Mesenchymal stem cell (in vitro differentiated cells and primary cell): ENCODE data around the gene PPP1R27.

Experiments used
- DNase-seq: peaks from one replicate; pipeline ENCODE4 v3.0.0-alpha.2; 2013
- H2AFZ ChIP-seq: one replicate; pipeline ENCODE4 v1.6.1; 2013; ENCODE audit warnings: low read depth, mild to moderate bottlenecking, control low read depth, inconsistent platforms, low read length, moderate library complexity
- H2AK5ac ChIP-seq: 2 replicates; pipeline ENCODE4 v1.6.1; 2013; ENCODE audit warnings: low read length, moderate library complexity, mild to moderate bottlenecking, inconsistent platforms; ENCODE audit not compliant: severe bottlenecking
- H2BK120ac ChIP-seq: one replicate; pipeline ENCODE4 v1.6.1; 2013; ENCODE audit warnings: low read depth, mild to moderate bottlenecking, inconsistent platforms, low read length, moderate library complexity
- H2BK12ac ChIP-seq, 2 experiments: one replicate each; pipeline ENCODE4 v1.6.1; 2013; ENCODE audit warnings: inconsistent platforms in 2 of 2, low read length in 2 of 2, mild to moderate bottlenecking in 2 of 2, moderate library complexity in 2 of 2, control low read depth in 1 of 2
- H2BK15ac ChIP-seq: one replicate; pipeline ENCODE4 v1.6.1; 2013; ENCODE audit warnings: mild to moderate bottlenecking, low read depth, inconsistent platforms; ENCODE audit not compliant: poor library complexity, severe bottlenecking
- H2BK5ac ChIP-seq: 2 replicates; pipeline ENCODE4 v1.6.1; 2013; ENCODE audit warnings: low read depth, mild to moderate bottlenecking, low read length, control low read depth, inconsistent platforms; ENCODE audit not compliant: poor library complexity, severe bottlenecking
- H3K14ac ChIP-seq, 2 experiments: one replicate each; pipeline ENCODE4 v1.6.1; 2013; ENCODE audit warnings: inconsistent platforms in 2 of 2, low read length in 2 of 2, control low read depth in 1 of 2, mild to moderate bottlenecking in 1 of 2, moderate library complexity in 1 of 2
- H3K18ac ChIP-seq, 2 experiments: one replicate each; pipeline ENCODE4 v1.6.1; 2013; ENCODE audit warnings: inconsistent platforms in 2 of 2, low read length in 2 of 2, control low read depth in 1 of 2, low read depth in 1 of 2, mild to moderate bottlenecking in 1 of 2
- H3K23ac ChIP-seq, 2 experiments: one replicate each; pipeline ENCODE4 v1.6.1; 2013; ENCODE audit warnings: inconsistent platforms in 2 of 2, low read length in 2 of 2, mild to moderate bottlenecking in 2 of 2, moderate library complexity in 2 of 2, control low read depth in 1 of 2
- H3K27ac ChIP-seq: 2 replicates; pipeline ENCODE4 v1.5.1; 2013; ENCODE audit warnings: mild to moderate bottlenecking, moderate library complexity, low read length, control low read depth, inconsistent platforms; ENCODE audit not compliant: poor library complexity, severe bottlenecking
- H3K27me3 ChIP-seq, 2 experiments: 2 replicates each; pipeline versions ENCODE4 v1.6.1 to v1.7.0; 2013; ENCODE audit warnings: low read length in 2 of 2, mild to moderate bottlenecking in 2 of 2, moderate library complexity in 2 of 2, control low read depth in 1 of 2, inconsistent platforms in 1 of 2; ENCODE audit not compliant: control insufficient read depth in 1 of 2, insufficient read depth in 1 of 2
- H3K36me3 ChIP-seq, 2 experiments: 2 replicates each; pipeline versions ENCODE4 v1.6.1 to v1.7.0; 2013; ENCODE audit warnings: low read length in 2 of 2, control low read depth in 1 of 2, inconsistent platforms in 1 of 2, low read depth in 1 of 2, mild to moderate bottlenecking in 1 of 2; ENCODE audit not compliant: insufficient read depth in 2 of 2, control insufficient read depth in 1 of 2
- H3K4ac ChIP-seq, 2 experiments: one replicate each; pipeline ENCODE4 v1.6.1; 2013; ENCODE audit warnings: inconsistent platforms in 2 of 2, low read length in 2 of 2, mild to moderate bottlenecking in 2 of 2, moderate library complexity in 2 of 2, control low read depth in 1 of 2, low read depth in 1 of 2
- H3K4me1 ChIP-seq: 2 replicates; pipeline ENCODE4 v1.6.1; 2013; ENCODE audit warnings: low read depth, low read length, control low read depth; ENCODE audit not compliant: control insufficient read depth, insufficient read depth
- H3K4me2 ChIP-seq: 2 replicates; pipeline ENCODE4 v1.6.1; 2013; ENCODE audit warnings: low read length, mild to moderate bottlenecking, inconsistent platforms; ENCODE audit not compliant: poor library complexity, severe bottlenecking
- H3K4me3 ChIP-seq, 2 experiments: 2 replicates each; pipeline versions ENCODE4 v1.5.1 to v1.7.0; 2013; ENCODE audit warnings: low read length in 2 of 2, mild to moderate bottlenecking in 2 of 2, control low read depth in 1 of 2, low read depth in 1 of 2; ENCODE audit not compliant: insufficient read depth in 1 of 2
- H3K79me1 ChIP-seq: replicated peaks from 2 replicates; pipeline ENCODE4 v1.6.1; 2013; ENCODE audit warnings: mild to moderate bottlenecking, control low read depth, low read length, inconsistent platforms; ENCODE audit not compliant: poor library complexity, severe bottlenecking
- H3K9ac ChIP-seq: 2 replicates; pipeline ENCODE4 v1.7.0; 2013; ENCODE audit warnings: mild to moderate bottlenecking, low read length, moderate library complexity
- H3K9me3 ChIP-seq: 2 replicates; pipeline ENCODE4 v1.7.0; 2013; ENCODE audit warnings: mild to moderate bottlenecking, low read length; ENCODE audit not compliant: control insufficient read depth
- H4K8ac ChIP-seq: one replicate; pipeline ENCODE4 v1.6.1; 2013; ENCODE audit warnings: inconsistent platforms, mild to moderate bottlenecking, low read length, moderate library complexity
- H4K91ac ChIP-seq: one replicate; pipeline ENCODE4 v1.6.1; 2013; ENCODE audit warnings: mild to moderate bottlenecking, low read length, inconsistent platforms
- WGBS: methylation state at CpG from one replicate; pipeline ENCODE4 v1.1.7; 2013; ENCODE audit warnings: mixed read lengths; 5-methylcytosine and 5-hydroxymethylcytosine counted together

The PPP1R27 gene

GRCh38 chr17:81807210-81807719 lies 27.6 kb downstream of the PPP1R27 start:
- Histone ChIP-seq H2AK5ac (no peak overlapping the region), H2BK12ac (no peak overlapping the region), H3K18ac (no peak overlapping the region), H3K4me2 (no peak overlapping the region), H4K8ac (no peak overlapping the region), H3K4me3 (no peak overlapping the region), H3K27me3 (peaks cover 61 to 83% of the 10 kb centered on the region in 2 experiments), H2BK120ac (no peak overlapping the region), H3K9ac (no peak overlapping the region), H4K91ac (no peak overlapping the region), H2AFZ (no peak overlapping the region), H3K4me1 (peaks cover 16% of the 10 kb centered on the region), H3K4ac (no peak overlapping the region), H3K36me3 (no peaks in the 10 kb centered on the region), H3K14ac (no peak overlapping the region), H2BK5ac (no peak overlapping the region), H3K9me3 (no peaks in the 10 kb centered on the region), H3K79me1 (no peaks in the 10 kb centered on the region), H3K23ac (no peak overlapping the region), H3K27ac (no peak overlapping the region), H2BK15ac (no peak overlapping the region)
- 79% methylated on average over 18 of the region's 18 CpGs for WGBS
- no peak for DNase-seq

GRCh38 chr17:81806461-81807209 lies 28.2 kb downstream of the PPP1R27 start:
- no peak overlapping the region for H2AFZ ChIP-seq
- H3K27ac ChIP-seq, result no peak overlapping the region
- DNase-seq, result no peak
- no peak overlapping the region for H3K18ac ChIP-seq
- H4K91ac ChIP-seq, result no peak overlapping the region
- no peak overlapping the region for H4K8ac ChIP-seq
- no peaks in the 10 kb centered on the region for H3K79me1 ChIP-seq
- H3K23ac ChIP-seq, result no peak overlapping the region
- H3K9me3 ChIP-seq, result no peaks in the 10 kb centered on the region
- H2BK12ac ChIP-seq, result no peak overlapping the region
- 49% methylated on average over 20 of the region's 23 CpGs for WGBS
- no peak overlapping the region for H2BK5ac ChIP-seq
- H2AK5ac ChIP-seq, result no peak overlapping the region
- no peak overlapping the region for H3K9ac ChIP-seq
- no peak overlapping the region for H3K4me2 ChIP-seq
- no peak overlapping the region for H2BK120ac ChIP-seq
- no peak overlapping the region for H2BK15ac ChIP-seq
- H3K4ac ChIP-seq, result no peak overlapping the region
- no peak overlapping the region for H3K14ac ChIP-seq
- H3K4me3 ChIP-seq, result no peak overlapping the region
- no peaks in the 10 kb centered on the region for H3K36me3 ChIP-seq
- peaks cover 16% of the 10 kb centered on the region for H3K4me1 ChIP-seq
- H3K27me3 ChIP-seq, result peaks cover 67 to 85% of the 10 kb centered on the region in 2 experiments

GRCh38 chr17:81805707-81806460 lies 29.0 kb downstream of the PPP1R27 start:
- Histone ChIP-seq H2BK15ac (no peak overlapping the region), H2BK12ac (no peak overlapping the region), H3K18ac (no peak overlapping the region), H3K27me3 (peaks cover 73 to 86% of the 10 kb centered on the region in 2 experiments), H2BK120ac (no peak overlapping the region), H4K8ac (no peak overlapping the region), H3K23ac (no peak overlapping the region), H3K9me3 (no peaks in the 10 kb centered on the region), H3K4ac (no peak overlapping the region), H2BK5ac (no peak overlapping the region), H3K14ac (no peak overlapping the region), H2AK5ac (no peak overlapping the region), H4K91ac (no peak overlapping the region), H3K27ac (no peak overlapping the region), H3K36me3 (no peaks in the 10 kb centered on the region), H2AFZ (no peak overlapping the region), H3K9ac (no peak overlapping the region), H3K4me2 (no peak overlapping the region), H3K79me1 (no peaks in the 10 kb centered on the region), H3K4me1 (peaks cover 16% of the 10 kb centered on the region), H3K4me3 (no peak overlapping the region)
- WGBS, result 79% methylated on average over 18 of the region's 18 CpGs
- no peak for DNase-seq
